CD14-positive monocyte (primary cell): Measurements from ENCODE around the gene SHOC1. TPM values are rescaled to one million over a fixed set of nuclear protein-coding genes. Genes with fewer than 3 reads are reported as not detected.

Source experiments
- DNase-seq, 3 donors: peaks; one replicate each; pipeline ENCODE4 v3.0.0-alpha.2; 2011 to 2022
- H2AFZ ChIP-seq: 2 replicates; pipeline ENCODE4 v1.6.0; 2012; ENCODE audit warnings: mild to moderate bottlenecking, low read depth, low read length, inconsistent platforms; ENCODE audit not compliant: insufficient read depth, poor library complexity, severe bottlenecking
- H3K27ac ChIP-seq, 2 donors: 1 replicate in 1 of 2; 2 replicates in 1 of 2; pipeline ENCODE4 v1.5.1; 2012 to 2013; ENCODE audit warnings: low read length in 2 of 2, control low read depth in 1 of 2, inconsistent platforms in 1 of 2, low read depth in 1 of 2, mild to moderate bottlenecking in 1 of 2
- H3K27me3 ChIP-seq, 2 donors: one replicate each; pipeline versions ENCODE4 v1.6.0 to v1.6.1; 2011 to 2013; ENCODE audit warnings: low read length in 2 of 2; ENCODE audit not compliant: control insufficient read depth in 2 of 2, insufficient read depth in 2 of 2
- H3K36me3 ChIP-seq, 2 donors: replicated peaks in 1 of 2; 1 replicate in 1 of 2; 2 replicates in 1 of 2; pipeline versions ENCODE4 v1.5.1 to v1.6.1; 2012 to 2013; ENCODE audit warnings: low read length in 2 of 2, control low read depth in 1 of 2, inconsistent platforms in 1 of 2, mild to moderate bottlenecking in 1 of 2; ENCODE audit not compliant: insufficient read depth in 2 of 2, control insufficient read depth in 1 of 2
- H3K4me1 ChIP-seq, 2 donors: 1 replicate in 1 of 2; 2 replicates in 1 of 2; pipeline versions ENCODE4 v1.5.1 to v1.6.1; 2012 to 2013; ENCODE audit warnings: low read length in 2 of 2, control low read depth in 1 of 2, inconsistent platforms in 1 of 2, mild to moderate bottlenecking in 1 of 2, moderate library complexity in 1 of 2; ENCODE audit not compliant: insufficient read depth in 2 of 2, control insufficient read depth in 1 of 2
- H3K4me2 ChIP-seq: replicated peaks from 2 replicates; pipeline ENCODE3; 2012; ENCODE audit warnings: low read length, moderate library complexity, mild to moderate bottlenecking; ENCODE audit not compliant: poor library complexity, severe bottlenecking; ENCODE audit errors: extremely low read depth
- H3K4me3 ChIP-seq, 3 experiments: fragments of 200-600 bp in 1 of 3; sonication (generic) in 1 of 3; replicated peaks in 1 of 3; 1 replicate in 2 of 3; 2 replicates in 1 of 3; pipeline ENCODE4 v1.5.1; 2011 to 2013; ENCODE audit warnings: low read length in 3 of 3, mild to moderate bottlenecking in 3 of 3, control low read depth in 2 of 3, low read depth in 2 of 3, inconsistent platforms in 1 of 3, moderate library complexity in 1 of 3
- H3K79me2 ChIP-seq: 2 replicates; pipeline ENCODE4 v1.6.0; 2012; ENCODE audit warnings: mild to moderate bottlenecking, control low read depth, inconsistent platforms, low read length, moderate library complexity; ENCODE audit not compliant: insufficient read depth
- H3K9ac ChIP-seq: 2 replicates; pipeline ENCODE4 v1.6.0; 2017; ENCODE audit warnings: low read length, mild to moderate bottlenecking; ENCODE audit not compliant: insufficient read depth, poor library complexity, severe bottlenecking
- H3K9me3 ChIP-seq, 2 donors: replicated peaks in 1 of 2; 1 replicate in 1 of 2; 2 replicates in 1 of 2; pipeline versions ENCODE4 v1.5.1 to v1.6.1; 2012 to 2013; ENCODE audit warnings: low read length in 2 of 2, control low read depth in 1 of 2; ENCODE audit not compliant: control insufficient read depth in 1 of 2, insufficient read depth in 1 of 2
- H4K20me1 ChIP-seq: 2 replicates; pipeline ENCODE4 v1.6.0; 2012; ENCODE audit warnings: mild to moderate bottlenecking, low read length, control low read depth, moderate library complexity; ENCODE audit not compliant: insufficient read depth
- H3K27ac Mint-ChIP-seq, 7 donors: one replicate each; pipeline ENCODE4 v1.8.0; 2020; ENCODE audit warnings: mild to moderate bottlenecking in 7 of 7, mixed read lengths in 7 of 7, moderate library complexity in 6 of 7, inconsistent platforms in 2 of 7
- H3K27me3 Mint-ChIP-seq, 3 donors: one replicate each; pipeline ENCODE4 v1.8.0; 2021 to 2022; ENCODE audit warnings: low read depth in 3 of 3, mild to moderate bottlenecking in 3 of 3, mixed read lengths in 3 of 3, moderate library complexity in 3 of 3, inconsistent platforms in 1 of 3
- H3K36me3 Mint-ChIP-seq, 2 donors: one replicate each; pipeline ENCODE4 v1.8.0; 2020; ENCODE audit warnings: mixed read lengths in 2 of 2, inconsistent platforms in 1 of 2, mild to moderate bottlenecking in 1 of 2
- H3K4me1 Mint-ChIP-seq: one replicate; pipeline ENCODE4 v1.8.0; 2020; ENCODE audit warnings: mild to moderate bottlenecking, mixed read lengths
- H3K4me3 Mint-ChIP-seq, 2 donors: one replicate each; pipeline ENCODE4 v1.8.0; 2020; ENCODE audit warnings: mild to moderate bottlenecking in 2 of 2, mixed read lengths in 2 of 2, moderate library complexity in 1 of 2
- H3K9me3 Mint-ChIP-seq, 7 donors: one replicate each; pipeline ENCODE4 v1.8.0; 2020 to 2022; ENCODE audit warnings: mixed read lengths in 7 of 7, mild to moderate bottlenecking in 6 of 7, moderate library complexity in 6 of 7, inconsistent platforms in 2 of 7
- WGBS: methylation state at CpG from one replicate; pipeline ENCODE4 v1.1.5; 2013; ENCODE audit warnings: missing lambda C conversion rate; ENCODE audit not compliant: insufficient coverage; 5-methylcytosine and 5-hydroxymethylcytosine counted together
- intact Hi-C, 2 donors: fragments of 100-400 bp; cut with micrococcal nuclease; formaldehyde crosslinking; loops; one replicate each; pipeline versions ENCODE4 v1.15.0 to v1.15.1; 2023
- polyA plus RNA-seq, 3 donors: library from polyadenylated mRNA; depleted of rRNA in 1 of 3; unstranded in 2 of 3; stranded (reverse) in 1 of 3; fragments of 300-500 nt in 2 of 3; fragments of >200 nt in 1 of 3; fragmentation: Illumina TruSeq in 2 of 3; gene quantifications; 1 replicate in 2 of 3; 2 replicates in 1 of 3; pipeline ENCODE4 v1.2.3, GENCODE V29; 2012 to 2021
- TF ChIP-seq, protein P1 (sequence below): fragments of 200-600 bp; IDR thresholded peaks from one replicate; pipeline ENCODE4 v1.8.0; 2022; ENCODE audit warnings: antibody characterized with exemption, mild to moderate bottlenecking

Gene SHOC1
- polyA plus RNA-seq, 3 donors: not detected

DNA sequence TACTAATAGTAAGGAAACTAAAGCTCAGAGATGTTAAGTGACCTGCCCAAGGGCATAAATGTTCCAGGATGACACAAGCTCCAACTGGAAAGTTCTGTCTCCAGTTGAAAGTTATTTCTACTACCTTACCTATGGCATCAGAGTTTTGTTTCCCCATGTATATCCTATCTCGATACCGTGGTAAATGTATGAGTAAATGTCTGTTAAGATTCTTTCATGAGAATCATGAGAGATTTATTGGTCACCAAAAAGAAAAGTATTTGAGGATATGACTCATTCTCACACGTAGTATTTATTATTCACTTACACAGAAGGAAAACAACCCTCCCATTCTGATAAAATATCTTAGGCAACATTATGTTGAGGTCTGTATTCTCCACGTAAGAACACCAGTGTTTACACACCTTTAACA lies 11.1 kb upstream of the SHOC1 start:
- Histone ChIP-seq H3K27me3 (no peaks in the 10 kb centered on the region), H3K9me3 (no peaks in the 10 kb centered on the region), H3K9ac (no peak overlapping the region), H2AFZ (no peak overlapping the region), H3K4me2 (no peak overlapping the region), H3K4me1 (no peaks in the 10 kb centered on the region), H3K4me3 (no peak overlapping the region), H3K79me2 (no peaks in the 10 kb centered on the region), H4K20me1 (no peaks in the 10 kb centered on the region), H3K27ac (no peak overlapping the region), H3K36me3 (no peaks in the 10 kb centered on the region)
- TF ChIP-seq, protein P1, sequence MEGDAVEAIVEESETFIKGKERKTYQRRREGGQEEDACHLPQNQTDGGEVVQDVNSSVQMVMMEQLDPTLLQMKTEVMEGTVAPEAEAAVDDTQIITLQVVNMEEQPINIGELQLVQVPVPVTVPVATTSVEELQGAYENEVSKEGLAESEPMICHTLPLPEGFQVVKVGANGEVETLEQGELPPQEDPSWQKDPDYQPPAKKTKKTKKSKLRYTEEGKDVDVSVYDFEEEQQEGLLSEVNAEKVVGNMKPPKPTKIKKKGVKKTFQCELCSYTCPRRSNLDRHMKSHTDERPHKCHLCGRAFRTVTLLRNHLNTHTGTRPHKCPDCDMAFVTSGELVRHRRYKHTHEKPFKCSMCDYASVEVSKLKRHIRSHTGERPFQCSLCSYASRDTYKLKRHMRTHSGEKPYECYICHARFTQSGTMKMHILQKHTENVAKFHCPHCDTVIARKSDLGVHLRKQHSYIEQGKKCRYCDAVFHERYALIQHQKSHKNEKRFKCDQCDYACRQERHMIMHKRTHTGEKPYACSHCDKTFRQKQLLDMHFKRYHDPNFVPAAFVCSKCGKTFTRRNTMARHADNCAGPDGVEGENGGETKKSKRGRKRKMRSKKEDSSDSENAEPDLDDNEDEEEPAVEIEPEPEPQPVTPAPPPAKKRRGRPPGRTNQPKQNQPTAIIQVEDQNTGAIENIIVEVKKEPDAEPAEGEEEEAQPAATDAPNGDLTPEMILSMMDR: no peak
- Mint-ChIP-seq H3K27me3 (no peaks in the 10 kb centered on the region), H3K27ac (no peak overlapping the region), H3K9me3 (peaks cover 0 to 2% (median 2%) of the 10 kb centered on the region in 7 donors), H3K4me1 (no peaks in the 10 kb centered on the region), H3K36me3 (no peaks in the 10 kb centered on the region), H3K4me3 (no peak overlapping the region)
- intact Hi-C loops: no loop called here
- whole genome bisulfite sequencing: no CpG with 5 or more reads among the region's 4 CpGs
- no peak for DNase-seq

DNA sequence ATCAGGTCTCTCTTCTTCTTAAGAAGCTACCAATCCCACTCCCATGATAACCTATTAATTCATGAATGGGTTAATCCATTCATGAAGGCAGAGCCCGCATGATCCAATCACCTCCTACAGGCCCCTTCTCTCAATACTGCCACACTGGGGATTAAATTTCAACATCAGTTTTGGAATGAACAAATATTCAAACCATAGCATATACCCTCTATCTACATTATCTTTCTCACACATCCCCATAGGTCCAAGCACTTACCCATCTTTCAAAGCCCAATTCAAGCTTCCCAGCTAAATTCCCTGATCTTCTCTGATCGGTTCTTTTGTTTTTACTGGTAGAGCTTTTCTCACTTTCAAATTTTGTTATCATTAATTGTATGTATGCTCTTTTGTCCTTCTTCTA lies 10.5 kb upstream of the SHOC1 start:
- no peaks in the 10 kb centered on the region for H3K27me3 Mint-ChIP-seq
- intact Hi-C loops: no loop called here
- H3K9me3 ChIP-seq: no peaks in the 10 kb centered on the region
- TF ChIP-seq, protein P1: no peak
- no peak overlapping the region for H3K4me3 Mint-ChIP-seq
- no peak overlapping the region for H3K4me2 ChIP-seq
- no peak overlapping the region for H2AFZ ChIP-seq
- H3K27ac ChIP-seq: no peak overlapping the region
- H3K4me1 Mint-ChIP-seq: no peaks in the 10 kb centered on the region
- H3K27ac Mint-ChIP-seq: no peak overlapping the region
- no peak overlapping the region for H3K4me3 ChIP-seq
- no peaks in the 10 kb centered on the region for H3K79me2 ChIP-seq
- H3K36me3 Mint-ChIP-seq: no peaks in the 10 kb centered on the region
- H3K9me3 Mint-ChIP-seq: peaks cover 0 to 2% (median 2%) of the 10 kb centered on the region in 7 donors
- H3K9ac ChIP-seq: no peak overlapping the region
- no peaks in the 10 kb centered on the region for H4K20me1 ChIP-seq
- no peaks in the 10 kb centered on the region for H3K4me1 ChIP-seq
- H3K27me3 ChIP-seq: no peaks in the 10 kb centered on the region
- DNase-seq: no peak
- H3K36me3 ChIP-seq: no peaks in the 10 kb centered on the region
- 100% methylated on average over 1 of the region's 2 CpGs for WGBS
